Ascending aorta (tissue), 2 donors: ENCODE measurements around the gene MMP13. TPM values are rescaled to one million over a fixed set of nuclear protein-coding genes. Genes with fewer than 3 reads are reported as not detected.
"Not testable (repeated sequence)": the region's sequence is repeated elsewhere in the genome, so short reads cannot be mapped to it uniquely, and the experiment has no call there.

Experiments used
- DNase-seq, 2 donors: peaks; one replicate each; pipeline ENCODE4 v3.0.0-alpha.2; 2019; ENCODE audit warnings: low spot score in 2 of 2
- H3K27ac ChIP-seq, 2 donors: fragments of 200-600 bp; sonication (generic); one replicate each; pipeline ENCODE4 v1.5.1; 2016 to 2017; ENCODE audit warnings: mild to moderate bottlenecking in 1 of 2
- H3K27me3 ChIP-seq: fragments of 200-600 bp; sonication (generic); one replicate; pipeline ENCODE4 v1.5.1; 2017
- H3K36me3 ChIP-seq, 2 donors: fragments of 200-600 bp; sonication (generic); one replicate each; pipeline ENCODE4 v1.5.1; 2016
- H3K4me1 ChIP-seq, 2 donors: fragments of 200-600 bp; sonication (generic); one replicate each; pipeline ENCODE4 v1.5.1; 2016 to 2017; ENCODE audit warnings: mild to moderate bottlenecking in 1 of 2
- H3K4me3 ChIP-seq, 2 donors: fragments of 200-600 bp; sonication (generic); one replicate each; pipeline ENCODE4 v1.5.1; 2016 to 2017; ENCODE audit warnings: mild to moderate bottlenecking in 1 of 2
- H3K9me3 ChIP-seq, 2 donors: fragments of 200-600 bp; sonication (generic); one replicate each; pipeline ENCODE4 v1.5.1; 2016
- CTCF ChIP-seq, 3 experiments: fragments of 200-600 bp in 2 of 3; fragments of 450-650 bp in 1 of 3; sonication (generic) in 2 of 3; IDR thresholded peaks; one replicate each; pipeline ENCODE4 v1.5.1; 2016 to 2019; ENCODE audit warnings: antibody characterized with exemption in 3 of 3, mild to moderate bottlenecking in 1 of 3, moderate library complexity in 1 of 3
- intact Hi-C: fragments of 100-400 bp; cut with DNase I; formaldehyde crosslinking; loops from one replicate; pipeline ENCODE4 v1.15.1; 2023
- total RNA-seq: library from RNA; depleted of rRNA; stranded (reverse); fragments of >200 nt; gene quantifications from one replicate; pipeline ENCODE4 v1.1.0, GENCODE V29; 2016

Gene MMP13
- total RNA-seq = not detected

- no peak for DNase-seq
- H3K27me3 ChIP-seq = no peaks in the 10 kb centered on the region
- intact Hi-C loops = no loop called here
- TF ChIP-seq CTCF (IDR thresholded peaks at IDR 0.05) = no peak
- no peak within 1 kb of the TSS for H3K27ac ChIP-seq
- no peaks in the 10 kb centered on the region for H3K36me3 ChIP-seq
- no peaks in the 10 kb centered on the region for H3K4me1 ChIP-seq
- no peak within 1 kb of the TSS for H3K4me3 ChIP-seq
- H3K9me3 ChIP-seq = no peaks in the 10 kb centered on the region
These were observed at the start of gene MMP13 for GRCh38 chr11:102955624-102956023. MMP13 (minus strand) TSS chr11:102955732; CDS start chr11:102955705, 27 bp downstream.

GRCh38 chr11:103004234-103004633 lies 48.7 kb upstream of the MMP13 start:
- H3K36me3 ChIP-seq, DNase-seq, intact Hi-C loops, H3K4me3 ChIP-seq, H3K4me1 ChIP-seq, H3K27ac ChIP-seq, H3K27me3 ChIP-seq, H3K9me3 ChIP-seq: not testable (repeated sequence)

- TF ChIP-seq CTCF (IDR thresholded peaks at IDR 0.05) = no peak
- Histone ChIP-seq H3K9me3 (no peaks in the 10 kb centered on the region), H3K4me1 (no peaks in the 10 kb centered on the region), H3K4me3 (no peak overlapping the region), H3K36me3 (no peaks in the 10 kb centered on the region), H3K27me3 (no peaks in the 10 kb centered on the region), H3K27ac (no peak overlapping the region)
- intact Hi-C loops = no loop called here
- DNase-seq = no peak
These were observed 38.6 kb upstream of the MMP13 start for GRCh38 chr11:102994105-102994504.

- H3K9me3 ChIP-seq = no peaks in the 10 kb centered on the region
- DNase-seq = no peak
- no peak overlapping the region for H3K4me3 ChIP-seq
- no peaks in the 10 kb centered on the region for H3K4me1 ChIP-seq
- no peaks in the 10 kb centered on the region for H3K36me3 ChIP-seq
- no peak overlapping the region for H3K27ac ChIP-seq
- intact Hi-C loops = no loop called here
- no peaks in the 10 kb centered on the region for H3K27me3 ChIP-seq
- no peak for TF ChIP-seq CTCF (IDR thresholded peaks at IDR 0.05)
These were observed 36.2 kb upstream of the MMP13 start for GRCh38 chr11:102991776-102992175.

- no peaks in the 10 kb centered on the region for H3K27me3 ChIP-seq
- no peaks in the 10 kb centered on the region for H3K4me1 ChIP-seq
- TF ChIP-seq CTCF (IDR thresholded peaks at IDR 0.05) = no peak
- H3K4me3 ChIP-seq = no peak overlapping the region
- no peaks in the 10 kb centered on the region for H3K36me3 ChIP-seq
- H3K27ac ChIP-seq = no peak overlapping the region
- DNase-seq = no peak
- intact Hi-C loops = no loop called here
- H3K9me3 ChIP-seq = no peaks in the 10 kb centered on the region
These were observed 34.6 kb upstream of the MMP13 start for GRCh38 chr11:102990145-102990544.

GRCh38 chr11:102989379-102990047 lies 34.0 kb upstream of the MMP13 start:
- DNase-seq = no peak
- H3K9me3 ChIP-seq = no peaks in the 10 kb centered on the region
- intact Hi-C loops = no loop called here

More at GRCh38 chr11:102989379-102990047, 34.0 kb upstream of the MMP13 start:
- TF ChIP-seq CTCF (IDR thresholded peaks at IDR 0.05) = no peak
- Histone ChIP-seq H3K36me3 (no peaks in the 10 kb centered on the region), H3K27ac (no peak overlapping the region), H3K4me3 (no peak overlapping the region), H3K27me3 (no peaks in the 10 kb centered on the region), H3K4me1 (no peaks in the 10 kb centered on the region)
